Measurements from ENCODE around the gene ITPR2.
"Not testable (repeated sequence)": the region's sequence is repeated elsewhere in the genome, so short reads cannot be mapped to it uniquely, and the experiment has no call there.

Gene ITPR2

DNA sequence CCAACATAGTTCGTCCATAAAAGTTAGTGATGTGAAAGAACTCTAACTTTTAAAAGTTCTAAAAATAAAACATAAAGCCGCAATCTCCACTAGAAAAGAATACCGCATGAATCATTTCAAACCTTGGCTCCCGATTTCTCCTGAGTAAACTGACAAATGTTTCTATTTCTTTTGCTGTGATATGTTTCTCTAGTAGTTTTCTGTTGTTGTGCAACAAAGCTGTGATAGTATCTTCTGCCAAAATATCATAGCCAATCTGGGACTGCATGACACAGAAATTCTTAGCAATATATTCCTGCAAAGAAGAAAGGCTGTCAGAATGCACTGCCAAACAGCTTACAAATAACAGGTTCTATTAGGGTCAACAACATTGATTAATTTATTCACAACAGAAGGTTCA lies 174.0 kb downstream of the ITPR2 start:
- no peak for DNase-seq

DNA sequence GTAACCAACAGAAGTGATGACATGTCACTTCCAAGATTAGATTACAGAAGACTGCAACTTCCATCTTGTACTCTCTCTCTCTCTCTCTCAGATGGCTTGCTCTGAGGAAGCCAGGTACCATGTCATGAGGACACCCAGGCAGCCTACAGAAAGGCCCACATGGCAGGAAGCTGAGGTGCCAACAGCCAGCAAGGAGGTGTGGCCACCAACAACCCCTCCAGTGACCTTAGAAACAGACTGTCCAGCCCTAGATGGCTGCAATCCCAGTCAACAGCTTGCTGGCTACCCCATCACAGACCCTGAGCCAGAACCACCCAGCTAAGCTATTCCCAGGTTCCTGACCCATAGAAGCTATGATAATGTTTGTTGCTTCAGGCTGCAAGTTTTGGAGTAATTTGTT lies 178.4 kb downstream of the ITPR2 start:
- no peak for DNase-seq

DNA sequence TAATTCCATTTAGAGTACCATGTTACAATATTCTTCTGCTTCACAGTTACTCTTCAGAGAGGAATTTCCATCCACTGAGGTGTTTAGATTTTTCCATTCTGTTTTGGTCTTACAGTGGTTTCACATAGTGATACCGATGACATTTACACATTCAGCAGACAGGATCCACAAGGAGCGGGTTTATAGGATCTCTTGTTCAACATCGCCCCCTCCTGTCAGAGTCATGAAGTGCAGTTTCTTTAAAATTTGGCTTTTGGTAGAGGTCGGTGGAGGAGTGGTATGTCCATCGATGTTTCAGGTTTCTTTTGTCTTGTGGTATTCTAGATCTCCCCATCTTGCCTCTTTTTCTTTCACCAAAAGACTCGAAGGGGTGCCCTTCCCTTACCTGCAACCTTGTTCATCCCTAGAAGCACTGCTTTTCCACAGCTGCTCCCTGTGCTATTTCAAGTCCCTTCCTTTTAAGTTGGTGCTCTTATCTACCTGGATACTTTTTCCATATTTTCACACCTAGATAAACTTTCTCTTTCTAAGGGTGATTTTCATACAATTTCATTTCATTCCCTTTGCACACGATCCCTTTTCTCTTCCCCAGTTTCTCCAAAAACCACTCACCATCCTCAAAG lies 181.3 kb downstream of the ITPR2 start:
- peak; percentile 19 for DNase-seq

DNA sequence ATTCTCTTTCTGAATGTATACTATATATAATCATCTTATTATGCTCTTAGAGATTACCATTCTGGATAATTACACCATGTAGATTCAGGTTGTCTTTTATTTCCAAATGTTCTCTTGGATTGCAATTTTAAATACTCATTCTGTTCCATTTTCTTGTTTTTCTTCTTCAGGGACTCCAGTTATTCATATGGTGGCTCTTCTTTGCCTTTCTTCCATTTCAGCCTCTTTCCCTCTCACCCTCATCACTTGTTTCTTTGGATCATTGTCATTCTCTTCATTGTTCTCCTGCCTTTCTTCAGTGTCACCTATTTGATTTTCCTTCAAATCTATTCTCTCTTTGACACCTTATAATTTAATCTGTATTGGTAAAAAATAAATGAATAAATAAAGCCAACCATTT lies 182.0 kb downstream of the ITPR2 start:
- DNase-seq = no peak

DNA sequence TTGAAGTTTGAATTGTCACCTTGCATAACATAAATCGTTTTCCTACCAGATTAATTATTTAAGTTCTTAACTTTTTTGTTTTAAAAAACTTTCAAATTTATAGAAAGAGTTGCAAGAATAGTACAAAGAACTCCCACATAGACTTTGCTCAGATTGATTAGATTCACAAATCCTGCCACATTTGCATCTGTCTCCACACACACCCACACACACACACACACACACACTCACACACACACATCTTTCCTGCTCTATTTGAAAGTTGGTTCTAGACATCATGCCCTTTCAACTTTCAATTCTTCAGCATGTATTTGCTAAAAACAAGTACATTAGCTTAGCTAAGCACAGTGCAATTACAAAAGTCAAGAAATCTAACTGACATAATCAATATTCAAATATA lies 184.0 kb downstream of the ITPR2 start:
- no peak for DNase-seq

DNA sequence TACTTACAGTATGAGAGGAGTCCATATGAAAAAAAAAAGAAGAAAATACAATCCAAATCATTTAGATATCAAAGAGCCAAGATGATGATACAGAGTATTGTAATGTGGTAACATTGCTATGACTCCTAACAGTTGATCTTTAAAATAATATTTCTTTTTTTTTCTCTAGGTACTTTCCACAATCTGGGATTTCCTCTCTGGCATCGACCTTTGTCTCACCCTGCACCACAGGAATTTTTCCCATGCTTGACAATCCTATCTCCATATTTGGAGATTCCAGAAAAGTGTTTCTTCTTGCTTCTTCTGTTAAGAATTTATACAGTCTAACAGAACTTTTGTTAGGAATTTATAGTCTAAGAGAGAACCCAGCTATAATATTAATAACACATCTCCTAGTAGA lies 184.4 kb downstream of the ITPR2 start:
- no peak for DNase-seq

DNA sequence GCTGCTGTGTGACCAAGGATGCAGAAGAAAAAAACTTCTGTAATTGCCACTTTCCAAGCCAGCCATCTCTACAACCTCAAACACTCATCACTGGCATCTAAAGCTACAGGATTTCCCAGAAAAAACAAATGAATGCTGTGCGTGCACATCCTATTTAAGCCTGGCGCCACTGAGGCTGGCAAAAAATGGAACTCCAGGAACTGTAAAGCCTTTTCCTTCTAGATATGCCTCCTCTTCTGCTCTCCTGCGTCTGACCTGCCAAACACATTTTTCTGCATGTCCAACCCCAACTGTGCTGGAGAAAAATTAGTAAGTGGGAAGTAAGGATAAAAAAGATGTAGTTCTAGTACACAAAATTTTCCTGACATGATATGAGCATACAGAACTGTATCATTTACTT lies 184.9 kb downstream of the ITPR2 start:
- DNase-seq = no peak

DNA sequence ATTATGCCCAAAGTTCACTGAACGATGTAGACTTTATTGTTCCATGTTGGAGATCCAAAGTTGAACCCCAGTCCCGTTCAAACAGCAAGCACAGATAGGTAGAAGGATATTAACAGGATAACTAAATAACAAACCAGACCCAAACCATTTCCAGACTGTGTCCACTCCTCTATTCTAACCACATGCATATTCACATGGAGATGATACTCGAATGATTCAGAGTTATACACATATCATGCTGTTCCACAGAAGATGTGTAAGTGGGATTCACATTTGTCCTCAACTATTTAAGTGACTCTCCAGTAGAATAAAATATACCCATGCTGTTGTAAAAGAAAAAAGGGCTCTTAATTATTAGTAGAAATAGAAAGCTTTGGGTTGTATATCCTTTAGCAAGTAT lies 185.9 kb downstream of the ITPR2 start:
- no peak for DNase-seq

DNA sequence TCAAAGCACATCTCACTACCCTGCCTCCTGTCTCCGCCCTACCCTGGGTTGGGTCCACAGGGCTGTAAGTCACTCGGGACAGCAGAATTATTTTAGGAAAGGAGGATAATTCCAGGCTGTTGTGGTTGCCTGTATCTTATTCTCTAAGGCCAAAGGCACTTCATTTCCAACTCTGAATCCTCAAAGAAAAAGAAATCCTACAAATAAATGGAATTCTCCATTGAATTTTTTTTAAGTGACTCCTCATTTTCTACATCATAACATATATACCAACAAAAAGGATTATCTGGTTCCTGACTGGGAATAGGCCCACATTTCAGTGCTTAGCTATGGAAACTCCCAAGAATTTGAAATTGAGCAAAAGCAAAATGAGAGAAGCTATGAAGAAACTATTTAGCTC lies 186.4 kb downstream of the ITPR2 start:
- no peak for DNase-seq

DNA sequence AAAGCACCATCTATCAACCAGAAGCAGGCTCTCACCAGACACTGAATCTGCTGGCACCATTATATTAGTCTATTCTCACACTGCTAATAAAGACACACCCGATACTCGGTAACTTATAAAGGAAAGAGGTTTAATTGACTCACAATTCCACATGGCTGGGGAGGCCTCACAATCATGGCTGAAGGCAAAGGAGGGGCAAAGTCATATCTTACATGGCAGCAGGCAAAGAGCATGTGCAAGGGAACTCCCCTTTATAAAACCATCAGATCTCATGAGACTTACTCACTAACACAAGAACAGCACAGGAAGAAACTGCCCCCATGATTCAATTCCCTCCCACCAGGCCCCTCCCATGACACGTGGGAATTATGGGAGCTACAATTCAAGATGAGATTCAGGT lies 188.6 kb downstream of the ITPR2 start:
- not testable (repeated sequence) for DNase-seq

DNA sequence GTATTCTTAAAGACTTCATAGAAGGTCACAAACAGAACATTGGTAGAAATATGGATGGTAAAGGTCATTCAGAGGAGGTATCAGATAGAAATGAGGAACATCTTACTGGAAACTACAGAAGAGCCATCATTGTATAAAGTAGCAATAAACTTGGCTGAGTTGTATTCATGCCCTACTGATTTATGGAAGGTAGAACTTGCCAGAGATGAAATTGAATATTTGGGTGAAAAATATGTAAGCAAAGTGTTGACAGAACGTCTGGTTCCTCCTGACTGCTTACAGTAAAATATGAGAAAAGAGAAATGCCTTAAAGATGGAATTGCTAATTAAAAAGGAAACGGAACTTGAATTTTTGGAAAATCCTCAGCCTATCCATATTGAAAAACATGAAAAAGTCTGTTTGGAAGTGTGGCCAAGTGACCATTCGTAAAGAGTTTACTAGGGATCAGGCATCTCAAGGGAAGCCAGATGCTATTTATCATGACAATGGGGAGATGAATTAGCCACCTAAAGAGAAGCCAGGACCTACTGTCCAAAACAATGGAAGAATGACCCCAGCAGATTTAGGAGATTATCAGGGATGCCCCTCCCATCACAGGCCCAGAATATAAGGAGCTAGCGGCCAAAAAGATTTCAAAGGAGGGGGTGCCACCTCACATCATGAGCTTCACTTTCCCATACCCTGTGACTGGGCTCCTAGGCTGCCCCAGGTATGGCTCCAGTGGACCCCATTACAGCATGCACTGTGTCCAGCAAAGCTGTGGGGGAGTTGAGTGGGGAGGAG lies 189.3 kb downstream of the ITPR2 start:
- no peak for DNase-seq

DNA sequence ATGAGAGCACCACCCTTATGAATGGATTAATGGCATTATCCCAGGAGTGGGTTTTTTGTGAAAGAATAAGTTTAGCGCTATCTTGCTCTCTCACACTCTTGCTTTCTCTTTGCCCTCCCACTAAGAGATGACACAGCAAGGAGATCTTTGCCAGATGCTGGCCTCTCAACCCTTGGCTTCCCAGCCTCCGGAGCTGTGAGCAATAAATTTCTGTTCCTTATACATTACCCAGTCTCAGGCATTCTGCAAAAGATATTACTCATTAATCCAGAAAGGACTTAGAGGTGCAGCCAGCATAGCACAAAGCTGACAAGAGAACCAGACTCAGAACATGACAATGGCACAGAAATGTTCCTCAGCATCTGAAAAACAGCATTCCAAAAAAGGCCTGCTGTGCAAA lies 190.6 kb downstream of the ITPR2 start:
- DNase-seq = no peak

DNA sequence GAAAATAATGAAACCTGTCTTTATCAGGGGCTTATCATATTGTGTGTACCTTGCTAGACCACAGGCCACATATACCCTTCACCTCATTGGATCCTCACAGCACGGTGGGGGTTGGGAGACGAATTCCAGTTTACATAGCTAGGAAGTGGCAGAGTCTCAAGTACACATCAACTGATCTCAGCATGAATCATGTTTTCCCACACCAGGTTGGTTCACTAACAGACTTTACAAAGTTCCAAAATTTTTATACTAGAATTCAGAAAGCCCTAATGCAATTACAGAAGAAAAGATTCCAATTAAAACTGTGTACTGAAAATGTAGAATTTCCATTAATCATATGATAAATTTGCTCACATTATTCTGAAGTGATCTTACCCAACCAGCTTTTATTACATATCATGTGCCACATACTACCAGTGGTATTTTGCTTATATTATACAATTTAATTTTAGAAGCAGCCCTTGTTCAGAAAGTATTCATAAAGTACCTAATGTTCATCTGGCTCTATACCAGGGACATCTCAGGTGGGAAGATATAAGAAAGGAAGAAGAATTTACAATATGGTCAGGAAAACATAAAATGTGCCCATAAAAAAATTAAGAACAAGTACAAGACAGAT lies 196.2 kb downstream of the ITPR2 start:
- DNase-seq = no peak

DNA sequence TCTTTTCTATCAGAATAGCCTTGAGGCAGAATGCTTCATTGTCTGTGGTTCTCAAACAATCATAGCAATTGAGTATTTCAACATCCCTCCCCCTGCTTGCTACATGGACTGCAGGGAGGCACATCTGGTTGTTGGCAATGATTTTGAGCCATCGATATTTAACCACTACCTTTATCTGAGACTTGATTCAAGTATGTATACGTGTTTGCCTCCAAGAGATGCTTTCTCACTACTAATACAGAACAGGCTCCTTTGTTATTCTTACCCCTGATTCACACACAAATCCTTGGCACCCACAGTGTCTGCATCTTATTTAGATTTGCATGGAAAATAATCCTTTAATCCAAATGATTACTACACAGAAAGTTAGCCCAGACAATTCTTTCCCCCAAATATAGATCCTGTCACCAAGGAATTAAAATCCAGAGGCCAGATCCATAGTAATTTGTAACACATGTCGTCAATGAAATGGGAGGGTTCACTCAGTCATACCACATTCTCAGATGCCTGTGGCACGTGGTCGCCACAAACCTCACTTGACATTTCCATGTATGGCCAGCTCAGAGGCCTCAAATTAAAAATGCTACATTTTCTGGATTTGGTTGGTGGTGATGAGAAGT lies 199.3 kb downstream of the ITPR2 start:
- DNase-seq = no peak

DNA sequence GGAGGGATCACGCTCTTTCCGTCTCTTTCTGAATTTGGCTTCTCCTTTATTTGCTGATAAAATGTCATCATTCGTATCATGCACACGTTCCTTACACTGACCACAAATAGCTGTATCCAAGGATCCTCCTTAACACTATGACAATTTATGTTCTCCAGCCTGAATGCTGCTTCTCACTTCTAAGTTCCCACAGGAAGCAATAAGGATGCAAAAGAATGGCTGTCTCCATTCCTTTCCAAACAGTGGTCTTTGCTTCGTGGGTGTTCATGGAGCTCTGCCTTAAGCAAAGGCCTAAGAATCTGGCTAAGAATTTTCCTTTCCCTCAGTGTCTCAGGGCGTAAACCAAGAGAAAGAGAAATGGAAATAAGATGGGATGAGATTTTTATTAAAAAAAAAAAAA lies 200.2 kb downstream of the ITPR2 start:
- no peak for DNase-seq

DNA sequence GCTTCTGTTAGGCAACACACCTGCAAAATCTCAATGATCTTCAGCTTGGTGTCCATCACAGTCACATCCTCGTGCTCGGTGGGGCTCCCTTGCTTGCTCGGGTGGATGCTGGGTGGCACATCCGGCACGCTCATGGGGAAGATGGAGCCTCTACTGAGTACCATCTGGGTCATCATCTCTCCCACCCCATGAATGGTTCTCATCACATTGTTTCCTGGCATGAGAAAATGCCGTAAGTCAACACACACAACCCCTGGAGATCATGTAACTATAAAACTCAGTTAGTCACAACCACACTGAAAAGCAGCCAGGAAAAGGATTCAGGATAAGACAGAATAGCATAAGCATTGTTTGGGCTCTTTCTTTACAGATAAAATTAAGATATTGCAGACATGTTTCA lies 201.1 kb downstream of the ITPR2 start:
- DNase-seq = no peak

DNA sequence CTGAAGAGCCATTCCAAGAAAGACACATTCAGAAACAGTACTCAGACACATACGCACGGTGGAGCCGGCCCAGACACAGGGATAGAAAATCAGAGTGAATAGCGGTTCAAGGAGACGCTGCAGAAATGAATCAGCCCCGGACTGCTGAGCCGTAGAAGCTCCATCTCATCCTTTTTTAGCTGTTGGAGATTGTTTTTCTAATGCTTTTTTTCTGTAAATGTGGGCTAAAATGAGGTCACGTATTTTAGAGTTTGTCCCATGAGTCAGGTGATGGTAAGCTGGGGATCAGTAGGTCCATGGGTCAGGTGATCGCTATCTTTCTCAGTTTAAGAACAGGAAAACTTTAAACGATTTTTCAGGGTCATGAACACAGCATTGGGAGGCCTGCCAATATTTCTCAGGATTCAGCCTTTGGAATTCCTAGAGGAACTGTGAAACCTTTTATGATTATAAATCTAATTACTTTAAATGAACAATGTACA lies 202.4 kb downstream of the ITPR2 start:
- no peak for DNase-seq

DNA sequence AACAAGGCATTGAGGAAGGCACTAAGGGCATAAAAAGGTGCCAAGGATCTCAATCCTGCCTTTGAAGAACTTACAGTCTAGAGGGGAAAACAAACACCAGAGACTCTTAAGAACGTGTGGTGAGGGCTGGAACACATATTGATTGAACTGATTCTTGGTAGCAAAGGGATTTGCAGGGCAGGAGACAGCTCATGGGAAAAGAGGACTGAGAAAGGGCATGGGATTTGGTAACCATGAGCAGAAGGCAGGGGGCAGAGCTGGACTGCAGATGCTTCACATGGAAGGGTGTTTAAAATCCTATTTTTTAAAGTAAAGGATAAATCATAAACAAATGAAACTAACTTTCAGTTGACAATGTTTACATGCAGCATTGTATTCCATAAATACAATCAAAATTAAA lies 203.1 kb downstream of the ITPR2 start:
- no peak for DNase-seq

DNA sequence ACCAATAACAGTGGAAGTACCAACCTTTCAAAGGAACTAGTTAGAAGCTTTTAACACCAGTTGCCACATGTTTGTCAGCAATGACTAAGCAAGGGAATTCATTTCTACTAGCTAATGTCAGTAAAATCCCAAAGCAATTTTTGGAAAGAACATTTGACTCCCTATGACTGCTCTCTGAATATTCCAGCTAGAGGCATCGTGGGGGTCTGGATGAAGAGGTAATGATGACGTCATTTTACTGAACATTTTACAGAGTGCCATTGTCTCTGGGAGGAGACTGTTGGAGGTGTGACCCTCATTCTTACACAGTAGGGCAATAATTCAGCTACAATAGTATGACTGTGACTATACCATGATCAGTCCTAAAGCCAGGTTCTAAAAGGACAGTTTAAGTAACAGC lies 204.8 kb downstream of the ITPR2 start:
- DNase-seq = no peak

DNA sequence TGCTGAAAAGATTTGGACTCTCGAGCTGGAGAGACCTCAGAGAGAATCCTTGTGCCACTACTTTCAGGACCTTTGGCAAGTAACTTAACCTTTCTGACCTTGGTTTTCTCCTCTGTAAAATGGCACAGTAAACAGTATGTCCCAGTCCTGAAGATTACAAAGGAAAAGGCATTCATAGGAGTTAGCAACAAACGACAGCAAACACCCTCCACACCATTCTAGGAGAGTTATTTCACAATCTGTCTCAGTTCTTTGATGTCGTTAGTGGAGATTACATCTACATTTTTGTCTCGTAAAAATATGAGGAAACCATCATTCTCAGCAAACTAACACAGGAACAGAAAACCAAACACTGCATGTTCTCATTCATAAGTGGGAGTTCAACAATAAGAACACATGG lies 205.7 kb downstream of the ITPR2 start:
- no peak for DNase-seq

DNA sequence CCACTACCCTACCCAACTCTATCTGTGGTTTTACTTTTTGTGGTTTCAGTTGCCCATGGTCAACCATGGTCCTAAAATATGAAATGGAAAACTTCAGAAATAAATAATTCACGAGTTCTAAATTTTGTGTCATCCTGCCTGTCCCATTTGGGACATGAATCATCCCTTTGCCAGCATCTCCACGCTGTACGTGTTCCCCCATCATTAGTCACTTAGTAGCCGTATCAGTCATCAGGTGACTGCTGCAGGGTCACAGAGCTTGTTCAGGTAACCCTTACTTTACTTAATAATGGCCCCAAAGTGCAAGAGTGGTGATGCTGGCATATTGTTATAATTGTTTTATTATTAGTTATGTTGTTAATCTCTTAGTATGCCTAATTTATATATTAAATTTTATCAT lies 209.9 kb downstream of the ITPR2 start:
- DNase-seq = no peak

DNA sequence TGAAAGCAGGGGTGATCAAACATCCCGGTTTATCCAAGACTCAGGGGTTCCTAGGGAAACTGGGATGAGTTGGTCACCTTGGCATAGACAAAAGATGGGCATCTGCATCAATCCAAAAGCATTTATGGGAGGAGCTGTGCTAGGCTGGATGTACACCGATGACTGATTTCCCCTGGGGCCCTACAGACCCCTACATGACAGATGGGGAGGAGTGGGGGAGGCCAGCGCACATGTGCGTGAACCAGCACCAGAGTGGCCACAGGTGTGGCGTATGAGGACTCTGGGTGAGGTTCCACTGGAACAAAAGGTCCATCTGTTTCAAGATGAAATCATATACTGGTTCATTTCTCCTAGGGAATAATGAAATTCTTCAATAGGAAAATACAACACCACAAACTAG lies 210.4 kb downstream of the ITPR2 start:
- no peak for DNase-seq

DNA sequence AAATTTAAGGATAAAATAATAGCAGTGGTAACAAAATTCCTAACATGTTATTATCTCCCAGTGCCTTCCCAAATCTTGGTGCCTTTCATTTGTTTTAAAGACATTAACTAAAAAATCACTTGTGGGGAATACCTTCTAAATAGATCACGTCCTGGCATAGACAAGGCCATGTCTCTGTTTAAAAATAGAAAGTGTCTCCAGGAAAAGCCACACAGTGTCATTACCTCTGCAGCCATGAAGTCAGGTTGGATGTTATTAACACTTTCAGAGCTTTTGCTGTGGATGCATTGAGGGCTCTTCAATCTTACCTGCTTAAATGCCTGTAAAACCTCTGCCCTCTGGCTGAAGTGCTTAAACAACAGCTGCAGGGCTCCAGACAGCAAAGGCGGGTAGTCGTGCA lies 211.1 kb downstream of the ITPR2 start:
- no peak for DNase-seq

DNA sequence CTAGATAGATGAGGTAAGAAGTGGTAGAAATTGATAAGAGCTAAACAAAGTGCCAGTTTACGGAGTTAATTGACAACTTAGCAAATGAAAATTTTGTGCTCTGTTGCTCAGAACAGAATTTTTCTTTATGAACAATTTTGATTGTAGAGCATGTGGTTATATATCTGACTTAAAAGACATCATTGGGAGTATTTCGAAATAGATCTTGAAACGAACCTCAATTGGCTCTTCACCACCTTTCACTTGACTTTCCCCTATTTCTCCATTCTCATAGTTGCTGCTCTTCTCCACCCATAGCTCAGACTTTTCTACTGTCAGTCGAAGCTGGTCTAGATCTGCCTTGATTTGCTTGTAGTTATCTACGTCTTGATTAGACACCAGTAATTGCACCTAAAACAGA lies 212.1 kb downstream of the ITPR2 start:
- DNase-seq = no peak

Data from NCI-H526 treated with DMSO at 0.1 percent for 48 hours (cell line).